ENCODE data around the gene CCDC195.

DNA sequence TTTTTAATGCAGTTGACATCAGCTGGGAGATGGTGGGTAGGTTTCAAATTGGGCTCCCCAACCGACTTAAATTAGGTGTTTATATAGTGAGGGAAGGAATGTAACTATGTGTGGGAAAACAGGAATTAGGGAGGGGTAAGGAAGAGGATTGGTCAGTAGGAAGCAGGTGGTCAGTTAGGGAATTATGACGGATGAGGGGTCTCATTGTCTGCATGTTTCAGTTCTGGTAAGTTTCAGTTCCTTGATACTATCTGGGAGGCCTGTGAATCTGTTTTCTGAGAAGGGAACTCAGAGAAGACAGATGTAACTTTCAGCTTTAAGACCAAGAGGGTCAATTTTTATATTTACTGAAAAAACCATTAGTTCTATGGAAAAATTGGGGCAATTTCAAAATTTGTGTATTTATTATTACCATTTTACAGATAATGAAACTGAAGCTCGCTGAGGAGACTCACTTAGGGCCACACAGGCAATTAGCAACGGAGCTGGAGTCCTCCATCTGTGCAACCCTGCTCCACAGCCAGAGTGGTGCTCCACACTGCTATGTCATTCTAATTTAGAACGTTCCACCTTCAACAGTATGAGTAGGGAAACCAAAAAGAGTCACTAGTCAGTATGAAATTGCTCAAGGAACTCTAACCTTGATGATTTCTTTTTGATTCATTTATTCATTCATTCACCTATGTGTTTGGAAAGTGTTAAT lies 36.0 kb upstream of the CCDC195 start:
- TF ChIP-seq, protein P1, sequence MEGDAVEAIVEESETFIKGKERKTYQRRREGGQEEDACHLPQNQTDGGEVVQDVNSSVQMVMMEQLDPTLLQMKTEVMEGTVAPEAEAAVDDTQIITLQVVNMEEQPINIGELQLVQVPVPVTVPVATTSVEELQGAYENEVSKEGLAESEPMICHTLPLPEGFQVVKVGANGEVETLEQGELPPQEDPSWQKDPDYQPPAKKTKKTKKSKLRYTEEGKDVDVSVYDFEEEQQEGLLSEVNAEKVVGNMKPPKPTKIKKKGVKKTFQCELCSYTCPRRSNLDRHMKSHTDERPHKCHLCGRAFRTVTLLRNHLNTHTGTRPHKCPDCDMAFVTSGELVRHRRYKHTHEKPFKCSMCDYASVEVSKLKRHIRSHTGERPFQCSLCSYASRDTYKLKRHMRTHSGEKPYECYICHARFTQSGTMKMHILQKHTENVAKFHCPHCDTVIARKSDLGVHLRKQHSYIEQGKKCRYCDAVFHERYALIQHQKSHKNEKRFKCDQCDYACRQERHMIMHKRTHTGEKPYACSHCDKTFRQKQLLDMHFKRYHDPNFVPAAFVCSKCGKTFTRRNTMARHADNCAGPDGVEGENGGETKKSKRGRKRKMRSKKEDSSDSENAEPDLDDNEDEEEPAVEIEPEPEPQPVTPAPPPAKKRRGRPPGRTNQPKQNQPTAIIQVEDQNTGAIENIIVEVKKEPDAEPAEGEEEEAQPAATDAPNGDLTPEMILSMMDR (IDR thresholded peaks at IDR 0.05), result no peak
- TF ChIP-seq POLR2AphosphoS5 (IDR thresholded peaks at IDR 0.05) (no peak), EP300 (IDR thresholded peaks at IDR 0.05; ENCODE audit: low read depth) (no peak)
